GM10266 (cell line): Measurements from ENCODE around the gene OR52E6.
A peak's percentile ranks its signal among the peaks of the same experiment; 100 is the strongest.

Source experiments
- DNase-seq: peaks from one replicate; pipeline ENCODE4 v3.0.0; 2012; ENCODE audit errors: extremely low spot score
- CTCF ChIP-seq: IDR thresholded peaks from 2 replicates; pipeline ENCODE4 v1.5.1; 2012; ENCODE audit warnings: mild to moderate bottlenecking, low read depth; ENCODE audit not compliant: control insufficient read depth, insufficient read depth; ENCODE audit errors: missing control alignments

OR52E6 gene

GRCh38 chr11:5841797-5842196 lies at the start of gene OR52E6:
TSS of gene OR52E6 (minus strand) at chr11:5841897. CDS start at chr11:5841897, 0 bp downstream.
- DNase-seq = no peak
- TF ChIP-seq CTCF = no peak

DNA sequence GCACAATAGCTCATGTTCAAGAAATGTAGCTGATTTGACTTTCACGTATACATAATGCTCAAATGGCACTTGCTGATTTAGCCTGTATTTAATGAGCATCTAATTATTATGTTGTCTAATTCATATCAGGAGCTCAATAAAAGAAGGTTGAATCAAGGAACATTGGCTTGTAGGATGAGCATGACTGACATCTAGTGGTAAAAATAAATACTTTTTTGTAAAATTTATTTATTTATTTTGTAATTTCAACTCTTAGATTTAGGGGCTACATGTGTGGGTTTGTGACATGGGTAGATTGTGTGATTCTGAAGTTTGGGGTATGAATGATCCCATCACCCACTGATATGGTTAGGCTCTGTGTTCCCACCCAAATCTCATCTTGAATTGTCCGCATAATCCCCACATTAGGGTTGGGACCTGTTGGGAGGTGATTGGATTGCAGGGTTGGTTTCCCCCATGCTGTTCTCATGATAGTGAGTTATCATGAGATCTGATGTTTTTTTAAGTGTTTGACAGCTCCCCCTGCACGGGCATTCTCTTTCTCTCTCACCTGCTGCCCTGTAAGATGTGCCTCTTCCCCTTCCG lies 49.6 kb upstream of the OR52E6 start:
- DNase-seq = peak; percentile 7
- TF ChIP-seq CTCF = peak; percentile 15

- no peak for DNase-seq
- TF ChIP-seq CTCF = no peak
Observed at GRCh38 chr11:5887661-5888060, 46.0 kb upstream of the OR52E6 start.

- no peak for DNase-seq
- no peak for TF ChIP-seq CTCF
Observed at GRCh38 chr11:5887172-5887571, 45.5 kb upstream of the OR52E6 start.

DNA sequence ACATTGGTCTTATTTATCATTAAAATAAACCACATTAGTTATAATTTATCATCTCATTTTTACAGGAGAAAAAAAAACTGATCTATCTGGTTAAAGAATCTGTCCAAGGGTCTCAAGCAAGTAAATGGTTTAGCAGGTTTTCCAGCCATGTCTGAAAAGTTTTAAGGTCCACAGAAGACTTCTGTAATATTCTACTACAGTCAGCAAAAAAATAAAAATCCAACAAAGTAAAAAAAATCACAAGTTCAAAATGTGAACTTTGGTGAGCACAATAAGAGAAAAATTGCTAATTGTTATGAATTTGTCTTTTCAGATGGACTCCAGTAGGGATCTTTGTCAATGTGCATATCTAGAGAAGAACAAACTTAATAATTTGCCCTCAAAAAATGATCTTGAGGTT lies 40.1 kb upstream of the OR52E6 start:
- no peak for DNase-seq

DNA sequence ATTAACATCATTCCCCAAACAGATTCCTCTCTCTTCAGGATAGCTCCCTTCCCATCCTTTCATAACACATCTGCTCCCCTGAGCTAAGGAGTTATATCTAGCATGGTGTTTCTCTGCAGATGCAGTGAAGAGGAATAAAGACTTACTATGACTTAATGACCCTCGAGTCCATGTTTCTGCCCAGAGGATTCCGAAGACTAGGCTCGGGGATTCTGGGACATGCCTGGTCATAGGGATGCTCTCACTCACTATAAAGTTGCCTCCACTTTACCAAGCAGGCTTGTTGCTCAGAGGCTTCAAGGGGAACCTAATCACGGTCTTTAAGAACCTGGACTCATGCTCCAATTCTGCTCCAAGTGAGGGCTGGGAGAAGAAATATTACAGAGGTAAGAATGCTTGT lies 38.6 kb upstream of the OR52E6 start, which contains the start of gene OR52E4:
OR52E4 (plus strand) TSS at position 301 of the 400 bp plus-strand sequence. CDS start 3,664 bp downstream, outside the sequence.
- TF ChIP-seq CTCF = no peak
- DNase-seq = no peak

More for the DNA sequence above, 40.1 kb upstream of the OR52E6 start:
- TF ChIP-seq CTCF = no peak

- no peak for DNase-seq
Observed at GRCh38 chr11:5878564-5878963, 36.9 kb upstream of the OR52E6 start.

More at GRCh38 chr11:5878564-5878963, 36.9 kb upstream of the OR52E6 start:
- no peak for TF ChIP-seq CTCF
